ES-I3 (cell line): ENCODE results near the gene MFSD2A.
"Not testable (repeated sequence)": the region's sequence is repeated elsewhere in the genome, so short reads cannot be mapped to it uniquely, and the experiment has no call there.

Experiments
- H3K36me3 ChIP-seq: 2 replicates; pipeline ENCODE4 v1.6.1; 2013; ENCODE audit warnings: mild to moderate bottlenecking, low read length, control low read depth, moderate library complexity; ENCODE audit not compliant: insufficient read depth
- H3K4me1 ChIP-seq: 2 replicates; pipeline ENCODE4 v1.6.1; 2013; ENCODE audit warnings: mild to moderate bottlenecking, control low read depth, low read length; ENCODE audit not compliant: insufficient read depth
- H3K9ac ChIP-seq: 2 replicates; pipeline ENCODE4 v1.6.1; 2013; ENCODE audit warnings: low read depth, mild to moderate bottlenecking, low read length, moderate library complexity
- H3K9me3 ChIP-seq: 2 replicates; pipeline ENCODE4 v1.6.1; 2013; ENCODE audit warnings: mild to moderate bottlenecking, low read length, moderate library complexity; ENCODE audit not compliant: control insufficient read depth, insufficient read depth

Gene MFSD2A

DNA sequence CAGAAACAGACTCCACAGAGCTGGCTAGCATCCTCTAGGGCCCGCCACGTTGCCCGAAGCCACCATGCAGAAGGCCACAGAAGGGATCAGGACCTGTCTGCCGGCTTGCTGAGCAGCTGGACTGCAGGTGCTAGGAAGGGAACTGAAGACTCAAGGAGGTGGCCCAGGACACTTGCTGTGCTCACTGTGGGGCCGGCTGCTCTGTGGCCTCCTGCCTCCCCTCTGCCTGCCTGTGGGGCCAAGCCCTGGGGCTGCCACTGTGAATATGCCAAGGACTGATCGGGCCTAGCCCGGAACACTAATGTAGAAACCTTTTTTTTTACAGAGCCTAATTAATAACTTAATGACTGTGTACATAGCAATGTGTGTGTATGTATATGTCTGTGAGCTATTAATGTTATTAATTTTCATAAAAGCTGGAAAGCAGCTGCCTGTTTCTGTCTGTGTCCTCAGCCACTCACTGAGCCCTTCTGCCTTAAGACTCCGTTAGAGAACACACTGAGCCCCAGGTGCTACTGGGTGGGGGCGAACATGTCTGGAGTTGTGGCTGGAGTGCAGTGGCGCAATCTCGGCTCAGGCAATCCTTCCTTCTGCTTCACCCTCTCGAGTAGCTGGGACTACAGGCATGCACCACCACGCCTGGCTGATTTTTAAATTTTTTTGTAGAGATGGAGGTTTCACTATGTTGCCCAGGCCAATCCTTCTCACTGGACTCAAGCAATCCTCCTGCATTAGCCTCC lies 14.8 kb downstream of the MFSD2A start:
- Histone ChIP-seq H3K4me1 (no peaks in the 10 kb centered on the region), H3K9me3 (no peaks in the 10 kb centered on the region), H3K36me3 (peaks cover 4% of the 10 kb centered on the region; the same call in 1 of the 2 replicates), H3K9ac (no peak overlapping the region)

DNA sequence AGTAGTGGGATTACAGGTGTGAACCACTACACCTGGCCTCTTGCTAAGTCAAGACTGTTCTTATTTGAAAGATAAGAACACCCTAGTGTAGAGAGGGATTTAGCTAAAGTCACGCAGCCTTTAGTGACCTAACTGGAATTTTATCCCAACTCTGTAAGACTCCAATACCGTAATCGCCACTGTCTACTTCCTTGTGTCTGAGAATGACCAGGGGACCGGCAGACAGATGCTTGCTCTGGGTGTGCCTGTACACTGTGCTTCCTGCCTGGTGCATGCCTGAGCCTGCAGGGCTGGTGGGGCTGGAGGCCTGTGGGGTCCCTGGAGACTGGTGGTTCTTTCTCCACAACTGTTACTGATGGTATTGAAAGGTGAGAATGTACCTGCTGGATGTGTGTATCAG lies 15.3 kb downstream of the MFSD2A start:
- Histone ChIP-seq H3K36me3 (peaks cover 4% of the 10 kb centered on the region; the same call in 1 of the 2 replicates), H3K4me1 (no peaks in the 10 kb centered on the region)

DNA sequence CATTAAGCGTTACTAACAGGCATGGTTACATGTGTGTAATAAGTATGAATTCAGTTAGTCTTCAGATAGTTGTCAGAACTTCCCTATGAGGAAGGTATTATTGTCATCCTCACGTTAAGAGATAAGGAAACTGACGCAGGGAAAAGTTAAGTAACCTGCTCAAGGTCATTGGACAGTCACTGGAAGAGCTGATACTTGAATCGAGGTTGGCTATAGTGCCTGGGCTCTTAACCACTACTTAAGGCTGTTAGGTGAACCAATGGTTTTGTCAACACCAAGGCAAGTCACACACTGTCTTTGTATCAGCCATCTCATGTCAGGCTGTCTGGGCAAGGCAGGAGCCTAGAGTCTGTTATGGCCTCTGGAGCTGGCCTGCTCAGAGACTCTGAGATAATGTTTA lies 16.2 kb downstream of the MFSD2A start:
- no peak overlapping the region for H3K9ac ChIP-seq
- no peaks in the 10 kb centered on the region for H3K9me3 ChIP-seq
- H3K36me3 ChIP-seq: peaks cover 4% of the 10 kb centered on the region; the same call in 1 of the 2 replicates
- no peaks in the 10 kb centered on the region for H3K4me1 ChIP-seq

More for the DNA sequence above, 15.3 kb downstream of the MFSD2A start:
- no peaks in the 10 kb centered on the region for H3K9me3 ChIP-seq
- H3K9ac ChIP-seq: no peak overlapping the region

DNA sequence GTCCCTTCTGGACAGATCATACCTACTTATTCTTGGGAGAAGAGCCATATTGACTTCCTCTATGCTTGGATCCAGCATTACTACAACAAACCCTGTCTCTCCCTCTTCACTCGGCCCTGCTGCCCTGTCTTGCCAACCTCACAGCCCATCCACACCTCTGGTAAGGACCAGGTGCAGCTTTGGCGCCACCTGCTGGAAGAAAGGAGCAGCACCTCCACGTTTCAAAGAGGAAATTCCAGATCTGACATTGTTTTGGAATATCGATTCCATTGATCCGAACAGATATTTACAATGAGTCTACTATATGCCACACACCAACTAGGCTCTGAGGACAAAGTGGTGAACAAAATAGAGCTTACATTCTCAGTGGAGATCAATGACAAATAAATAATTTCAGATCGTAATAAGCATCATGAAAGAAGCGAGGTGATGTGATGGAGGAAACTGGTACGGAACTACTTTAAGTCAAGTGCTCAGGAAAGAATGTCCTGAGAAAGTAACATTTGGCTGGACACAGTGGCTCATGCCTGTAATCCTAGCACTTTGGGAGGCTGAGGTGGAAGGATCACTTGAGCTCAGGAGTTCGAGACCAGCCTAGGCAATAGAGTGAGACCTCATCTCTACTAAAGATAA lies 18.7 kb downstream of the MFSD2A start:
- H3K36me3 ChIP-seq: peaks cover 4% of the 10 kb centered on the region; the same call in 1 of the 2 replicates
- no peak overlapping the region for H3K9ac ChIP-seq
- H3K4me1 ChIP-seq: no peaks in the 10 kb centered on the region
- peaks cover 7% of the 10 kb centered on the region; the same call in 1 of the 2 replicates for H3K9me3 ChIP-seq

DNA sequence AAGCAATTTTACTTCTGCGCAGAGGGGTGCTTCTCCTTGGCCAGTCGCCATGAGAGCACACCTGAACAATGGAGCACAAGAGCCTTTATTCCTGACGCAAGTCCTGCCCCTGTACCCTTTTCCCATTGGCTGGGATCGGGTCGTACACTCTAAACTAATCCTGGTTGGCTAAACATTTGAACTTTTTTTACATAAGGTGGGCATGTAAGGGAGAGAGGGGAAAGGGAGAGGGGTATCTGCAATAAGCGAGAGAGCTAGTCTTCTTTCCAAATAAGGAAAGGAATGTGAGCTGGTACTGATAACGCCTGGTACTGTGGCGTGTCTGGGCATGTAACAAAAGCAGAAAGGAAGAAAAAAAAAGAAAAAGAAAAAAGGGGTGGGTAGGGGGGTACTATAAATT lies 21.8 kb downstream of the MFSD2A start:
- Histone ChIP-seq H3K9me3 (peaks cover 7% of the 10 kb centered on the region; the same call in 1 of the 2 replicates), H3K9ac (no peak overlapping the region), H3K4me1 (peaks cover 10% of the 10 kb centered on the region), H3K36me3 (no peaks in the 10 kb centered on the region)

DNA sequence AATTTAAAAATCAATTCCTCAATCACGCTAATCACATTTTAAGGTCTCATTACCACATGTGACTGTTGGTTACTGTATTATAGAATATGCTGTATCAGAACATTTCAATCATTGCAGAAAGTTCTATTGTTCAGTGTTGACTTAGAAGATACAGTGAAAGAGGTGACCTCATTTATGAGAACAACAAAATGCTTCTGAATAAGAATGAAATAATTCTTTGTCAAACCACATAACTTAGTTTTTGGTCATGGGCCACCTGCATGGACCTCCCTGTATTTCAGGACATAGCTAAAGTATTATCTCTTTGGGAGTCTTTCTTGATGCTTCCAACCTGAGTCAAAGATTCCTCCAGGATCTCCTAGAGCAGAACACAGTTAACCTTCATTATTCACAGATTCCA lies 22.3 kb downstream of the MFSD2A start:
- no peaks in the 10 kb centered on the region for H3K36me3 ChIP-seq
- H3K9me3 ChIP-seq: peaks cover 7% of the 10 kb centered on the region; the same call in 1 of the 2 replicates

DNA sequence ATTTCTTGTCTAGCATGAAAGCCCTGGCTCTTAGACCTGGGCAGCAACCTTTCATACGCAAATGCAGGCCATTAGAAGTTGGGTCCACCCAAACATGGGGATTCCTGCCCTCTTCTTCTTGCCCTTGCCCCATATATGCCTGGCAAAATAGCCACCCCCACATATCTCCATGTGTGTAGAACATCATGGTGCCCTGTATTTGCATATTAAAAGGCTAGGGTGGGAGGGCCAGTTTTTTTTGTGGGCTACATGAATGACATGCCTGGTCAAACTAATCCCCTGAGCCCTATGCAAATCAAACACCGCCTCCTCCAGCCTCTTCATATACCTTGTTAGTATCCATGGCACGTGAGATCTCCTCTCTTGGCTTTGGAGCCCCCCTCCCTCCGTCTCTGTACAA lies 24.7 kb downstream of the MFSD2A start:
- H3K4me1 ChIP-seq: peaks cover 15% of the 10 kb centered on the region
- no peaks in the 10 kb centered on the region for H3K36me3 ChIP-seq
- no peak overlapping the region for H3K9ac ChIP-seq
- peaks cover 7% of the 10 kb centered on the region; the same call in 1 of the 2 replicates for H3K9me3 ChIP-seq

More for the DNA sequence above, 22.3 kb downstream of the MFSD2A start:
- Histone ChIP-seq H3K4me1 (peaks cover 15% of the 10 kb centered on the region), H3K9ac (no peak overlapping the region)

DNA sequence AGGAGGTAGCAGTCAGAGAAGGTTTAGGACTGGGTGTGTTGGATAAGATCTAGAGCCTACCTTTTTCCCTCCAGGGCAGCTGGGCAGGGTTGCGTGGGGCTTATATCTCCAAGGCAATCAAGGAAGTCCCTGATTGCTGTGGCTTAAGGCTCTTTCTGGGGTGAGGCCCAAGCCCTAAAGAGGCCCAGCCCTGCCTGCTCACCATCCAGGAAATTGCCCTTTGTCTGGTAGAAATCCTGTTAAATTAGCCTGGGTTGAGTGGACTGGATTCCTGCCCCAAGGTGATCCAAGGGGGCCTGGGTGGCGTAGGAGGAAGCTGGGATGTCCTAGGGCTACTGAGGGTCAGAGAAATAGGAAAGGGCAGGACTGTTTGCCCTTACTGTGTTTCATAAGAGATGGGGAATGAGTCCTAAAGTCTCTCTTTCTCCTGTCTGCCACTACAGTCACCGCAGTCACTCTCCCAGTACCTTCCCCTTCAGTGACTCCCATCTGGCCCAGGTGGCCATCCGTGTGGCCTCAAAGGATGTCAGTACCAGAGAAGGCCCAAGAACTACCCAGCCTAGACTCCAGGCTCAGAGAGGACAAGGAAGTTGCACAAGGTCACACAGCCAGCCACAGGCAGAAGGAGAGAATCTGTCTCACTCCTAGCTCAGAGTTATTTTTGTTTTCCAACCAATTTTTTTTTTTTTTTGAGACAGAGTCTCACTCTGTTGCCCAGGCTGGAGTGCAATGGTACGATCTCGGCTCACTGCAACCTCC lies 25.8 kb downstream of the MFSD2A start:
- H3K4me1 ChIP-seq: peaks cover 21% of the 10 kb centered on the region
- no peaks in the 10 kb centered on the region for H3K36me3 ChIP-seq
- peaks cover 7% of the 10 kb centered on the region; the same call in 1 of the 2 replicates for H3K9me3 ChIP-seq
- no peak overlapping the region for H3K9ac ChIP-seq

DNA sequence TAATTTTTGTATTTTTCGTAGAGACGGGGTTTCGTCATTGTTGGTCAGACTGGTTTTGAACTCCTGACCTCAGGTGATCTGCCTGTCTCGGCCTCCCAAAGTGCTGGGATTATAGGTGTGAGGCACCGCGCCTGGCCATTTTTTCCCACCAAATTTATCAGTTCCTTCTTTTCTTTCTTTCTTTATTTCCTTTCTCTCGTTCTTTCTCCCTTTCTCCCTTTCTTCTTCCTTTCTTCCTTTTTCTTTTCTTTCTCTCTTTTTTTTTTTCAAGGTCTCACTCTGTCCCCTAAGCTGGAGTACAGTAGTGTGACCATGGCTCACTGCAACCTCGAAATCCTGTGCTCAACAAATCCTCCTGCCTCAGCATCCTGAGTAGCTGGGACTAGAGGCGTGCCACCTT lies 26.4 kb downstream of the MFSD2A start:
- Histone ChIP-seq H3K9ac (no peak overlapping the region), H3K4me1 (peaks cover 21% of the 10 kb centered on the region), H3K9me3 (peaks cover 7% of the 10 kb centered on the region; the same call in 1 of the 2 replicates), H3K36me3 (no peaks in the 10 kb centered on the region)

DNA sequence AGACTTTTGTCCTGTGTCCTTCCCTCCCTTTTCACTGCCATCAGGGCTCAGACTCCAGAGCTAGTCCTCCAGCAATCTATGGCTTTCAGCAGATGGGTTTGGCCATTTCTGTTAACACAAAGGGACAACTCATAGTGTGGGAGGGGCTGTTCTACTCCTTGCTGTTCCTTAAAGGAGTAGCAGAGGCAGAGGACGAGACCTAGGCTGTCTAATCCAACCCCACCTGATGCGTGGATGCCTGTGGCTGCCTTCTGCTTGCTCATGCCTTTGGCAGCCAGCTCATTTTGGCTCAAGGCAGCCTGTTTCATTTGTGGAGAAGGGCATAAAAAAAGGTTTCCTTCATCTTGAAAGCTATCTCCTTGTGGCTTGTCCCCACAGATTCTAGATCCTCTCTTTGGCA lies 27.0 kb downstream of the MFSD2A start:
- H3K9ac ChIP-seq: no peak overlapping the region
- peaks cover 7% of the 10 kb centered on the region; the same call in 1 of the 2 replicates for H3K9me3 ChIP-seq
- H3K4me1 ChIP-seq: peaks cover 21% of the 10 kb centered on the region
- H3K36me3 ChIP-seq: no peaks in the 10 kb centered on the region

DNA sequence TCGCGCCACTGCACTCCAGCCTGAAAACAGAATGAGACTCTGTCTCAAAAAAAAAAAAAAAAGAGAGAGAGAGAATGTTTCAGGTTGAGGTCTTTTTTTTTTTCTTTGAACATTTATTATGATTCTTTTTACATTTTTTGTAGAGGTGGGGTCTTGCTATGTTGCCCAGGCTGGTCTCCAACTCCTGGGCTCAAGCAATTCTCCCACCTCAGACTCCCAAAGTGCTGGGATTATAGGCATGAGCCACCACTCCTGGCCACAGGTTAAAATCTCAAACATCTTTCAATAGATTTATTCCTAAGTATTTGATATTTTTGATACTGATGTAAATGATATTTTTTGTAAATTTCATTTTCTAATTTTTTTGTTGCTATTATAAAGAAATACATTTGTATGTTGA lies 29.5 kb downstream of the MFSD2A start:
- not testable (repeated sequence) for H3K36me3 ChIP-seq, H3K9me3 ChIP-seq, H3K9ac ChIP-seq
- H3K4me1 ChIP-seq: peaks cover 26% of the 10 kb centered on the region

DNA sequence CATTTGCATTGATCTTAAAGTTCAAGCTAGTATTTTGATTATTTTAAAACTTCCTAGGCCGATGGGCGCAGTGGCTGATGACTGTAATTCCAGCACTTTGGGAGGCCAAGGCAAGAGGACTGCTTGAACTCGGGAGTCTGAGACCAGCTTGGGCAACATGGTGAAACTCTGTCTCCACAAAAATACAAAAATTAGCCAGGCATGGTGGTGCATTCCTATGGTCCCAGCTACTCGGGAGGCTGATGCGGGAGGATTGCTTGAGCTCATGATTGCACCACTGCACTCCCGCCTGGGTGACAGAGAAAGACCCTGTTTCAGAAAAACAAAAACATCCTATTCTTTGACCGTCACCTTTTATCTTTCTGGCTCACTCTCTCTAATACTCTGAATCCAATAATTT lies 30.0 kb downstream of the MFSD2A start:
- Histone ChIP-seq H3K9ac (no peak overlapping the region), H3K9me3 (no peaks in the 10 kb centered on the region), H3K36me3 (no peaks in the 10 kb centered on the region), H3K4me1 (peaks cover 24% of the 10 kb centered on the region)

DNA sequence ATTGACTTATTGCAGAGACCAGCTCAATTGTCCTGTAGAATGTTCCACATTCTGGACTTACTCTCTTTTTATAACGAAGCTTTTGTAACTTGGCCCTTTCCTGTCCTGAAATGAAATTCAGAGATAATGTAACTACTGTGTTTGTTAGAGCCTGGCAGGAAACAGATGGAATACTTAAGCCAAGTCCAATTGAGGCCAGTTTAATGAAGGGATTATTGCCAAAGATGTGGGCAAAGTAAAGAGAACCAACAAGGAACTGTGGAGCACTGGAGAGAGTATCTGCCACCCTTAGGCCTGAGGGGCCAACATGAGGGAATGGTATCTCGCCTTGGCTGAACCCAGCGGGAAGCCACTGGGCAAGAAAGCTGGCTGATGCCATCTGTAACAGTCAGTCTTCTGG lies 32.9 kb downstream of the MFSD2A start:
- no peak overlapping the region for H3K9ac ChIP-seq
- no peaks in the 10 kb centered on the region for H3K36me3 ChIP-seq
- H3K9me3 ChIP-seq: no peaks in the 10 kb centered on the region
- H3K4me1 ChIP-seq: peaks cover 10% of the 10 kb centered on the region

DNA sequence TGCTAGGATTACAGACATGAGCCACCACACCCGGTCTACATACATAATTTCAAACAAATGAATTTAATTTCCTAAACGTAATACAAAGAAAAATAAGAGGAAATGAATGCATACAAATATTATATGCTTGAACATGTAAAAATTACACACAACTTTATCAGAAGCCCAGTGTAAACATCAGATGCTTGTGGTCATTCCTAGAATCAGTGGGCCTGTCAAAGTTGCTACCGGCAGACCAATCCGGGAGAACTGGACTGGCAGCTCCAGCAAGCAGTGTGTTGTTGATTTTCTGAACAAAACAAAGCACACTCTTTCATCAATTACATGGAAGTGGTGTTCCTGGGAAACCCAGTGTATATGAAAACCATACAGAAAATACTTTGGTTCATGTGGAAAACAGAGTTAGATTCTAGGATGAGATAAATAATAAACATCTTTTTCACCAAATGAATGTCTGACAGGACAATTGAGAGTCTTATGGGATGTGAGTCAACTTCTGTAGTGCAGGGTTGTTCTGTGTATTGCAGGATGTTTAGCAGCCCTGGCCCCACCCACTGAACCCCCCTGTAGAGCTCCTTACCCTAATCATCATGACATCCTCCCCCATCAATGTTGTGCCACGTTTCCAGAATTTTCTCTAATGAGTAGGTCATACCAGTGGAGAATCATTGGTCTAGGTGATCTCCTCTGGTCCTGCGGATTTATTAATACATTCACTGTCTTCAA lies 33.8 kb downstream of the MFSD2A start:
- Histone ChIP-seq H3K4me1 (peaks cover 10% of the 10 kb centered on the region), H3K36me3 (no peaks in the 10 kb centered on the region), H3K9ac (no peak overlapping the region), H3K9me3 (no peaks in the 10 kb centered on the region)
